GM18505 (cell line): ENCODE measurements around the gene SLC38A10.
"Not testable (repeated sequence)": the region's sequence is repeated elsewhere in the genome, so short reads cannot be mapped to it uniquely, and the experiment has no call there.

Experiments
- ATAC-seq: cut with Tn5 transposase; IDR thresholded peaks from one replicate; pipeline ENCODE4 v1.9.1; 2021; ENCODE audit not compliant: unreplicated experiment
- POLR2A ChIP-seq: IDR thresholded peaks from 4 replicates; pipeline ENCODE4 v1.6.1; 2011; ENCODE audit warnings: borderline replicate concordance; ENCODE audit not compliant: insufficient read depth, insufficient read length; ENCODE audit errors: extremely low read depth

The SLC38A10 gene

GRCh38 chr17:81312624-81313325 lies 17.7 kb upstream of the SLC38A10 start:
- TF ChIP-seq POLR2A, result no peak
- ATAC-seq, result no peak

- no peak for TF ChIP-seq POLR2A
- ATAC-seq, result no peak
Measured at GRCh38 chr17:81311946-81312345, 16.8 kb upstream of the SLC38A10 start.

- no peak for TF ChIP-seq POLR2A
Measured at GRCh38 chr17:81310949-81311550, 15.9 kb upstream of the SLC38A10 start.

GRCh38 chr17:81309859-81310839 lies 15.0 kb upstream of the SLC38A10 start:
- ATAC-seq, result no peak

More at GRCh38 chr17:81310949-81311550, 15.9 kb upstream of the SLC38A10 start:
- ATAC-seq, result no peak

GRCh38 chr17:81309140-81309858 lies 14.2 kb upstream of the SLC38A10 start:
- ATAC-seq, result no peak
- TF ChIP-seq POLR2A, result no peak

More at GRCh38 chr17:81309859-81310839, 15.0 kb upstream of the SLC38A10 start:
- no peak for TF ChIP-seq POLR2A

GRCh38 chr17:81308784-81309139 lies 13.7 kb upstream of the SLC38A10 start:
- not testable (repeated sequence) for ATAC-seq

- no peak for TF ChIP-seq POLR2A
- ATAC-seq, result no peak
Measured at GRCh38 chr17:81307636-81308560, 12.8 kb upstream of the SLC38A10 start.

GRCh38 chr17:81306898-81307510 lies 11.9 kb upstream of the SLC38A10 start:
- ATAC-seq, result no peak
- no peak for TF ChIP-seq POLR2A

GRCh38 chr17:81306491-81306890 lies 11.4 kb upstream of the SLC38A10 start:
- no peak for TF ChIP-seq POLR2A
- no peak for ATAC-seq

GRCh38 chr17:81305051-81305630 lies 10.0 kb upstream of the SLC38A10 start:
- ATAC-seq, result no peak

More at GRCh38 chr17:81305051-81305630, 10.0 kb upstream of the SLC38A10 start:
- TF ChIP-seq POLR2A, result no peak
